K562 treated with DMSO at 1 percent for 4 hours (cell line): ENCODE data around the gene MFAP1. TPM values are rescaled to one million over a fixed set of nuclear protein-coding genes. Genes with fewer than 3 reads are reported as not detected.

Source experiments
- total RNA-seq: library from RNA; unstranded; fragments of 300-600 nt; gene quantifications from 2 replicates; pipeline ENCODE4 v1.2.3, GENCODE V29; 2022; ENCODE audit not compliant: insufficient read depth

MFAP1 gene, protein sequence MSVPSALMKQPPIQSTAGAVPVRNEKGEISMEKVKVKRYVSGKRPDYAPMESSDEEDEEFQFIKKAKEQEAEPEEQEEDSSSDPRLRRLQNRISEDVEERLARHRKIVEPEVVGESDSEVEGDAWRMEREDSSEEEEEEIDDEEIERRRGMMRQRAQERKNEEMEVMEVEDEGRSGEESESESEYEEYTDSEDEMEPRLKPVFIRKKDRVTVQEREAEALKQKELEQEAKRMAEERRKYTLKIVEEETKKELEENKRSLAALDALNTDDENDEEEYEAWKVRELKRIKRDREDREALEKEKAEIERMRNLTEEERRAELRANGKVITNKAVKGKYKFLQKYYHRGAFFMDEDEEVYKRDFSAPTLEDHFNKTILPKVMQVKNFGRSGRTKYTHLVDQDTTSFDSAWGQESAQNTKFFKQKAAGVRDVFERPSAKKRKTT
- 45.2 and 53.5 TPM in 2 replicates for total RNA-seq

DNA sequence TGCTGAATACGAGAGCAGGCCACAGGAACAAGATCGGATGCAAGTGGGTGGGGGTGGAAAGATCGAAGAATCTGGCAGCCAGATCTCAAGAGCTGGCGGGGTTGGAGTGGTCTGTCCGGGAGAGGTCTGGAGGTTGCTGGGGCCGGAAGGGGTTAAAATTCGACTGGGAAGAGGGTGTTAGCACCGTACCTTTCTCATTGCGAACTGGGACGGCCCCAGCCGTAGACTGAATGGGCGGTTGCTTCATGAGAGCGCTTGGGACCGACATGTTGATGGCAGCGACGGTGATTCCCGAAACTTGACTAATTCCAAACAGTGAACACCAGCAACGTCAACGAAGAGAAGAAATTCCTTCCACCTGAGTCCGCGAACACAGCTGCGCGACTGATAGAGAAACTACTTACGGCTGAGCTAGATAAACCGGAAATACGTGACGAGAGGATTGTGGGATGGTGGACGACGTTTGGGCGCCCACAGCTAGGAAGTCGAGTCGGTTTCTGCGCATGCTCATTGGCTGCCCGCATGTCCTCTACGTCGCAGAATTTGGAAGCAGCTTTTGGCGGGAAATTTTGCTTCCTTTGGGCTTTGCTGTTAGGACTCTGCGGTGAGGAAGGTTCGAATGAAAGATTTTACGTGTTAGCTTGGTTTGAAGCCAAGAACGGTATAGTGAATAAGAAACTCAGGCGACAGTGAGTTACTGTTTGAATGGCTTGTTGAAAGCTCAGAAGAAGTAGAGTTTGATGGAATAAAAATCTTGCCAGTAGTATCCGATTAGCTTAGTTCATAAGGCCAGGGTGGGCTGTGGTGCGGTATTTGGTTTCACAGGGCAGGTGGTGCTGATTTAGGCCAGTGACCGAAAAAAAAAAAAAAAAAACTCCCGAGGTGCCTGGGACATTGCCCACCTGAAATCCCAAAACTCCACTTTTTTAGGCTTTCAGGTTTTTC lies at the start of gene MFAP1:
Gene MFAP1 (minus strand): TSS at position 389 of the 945 bp plus-strand sequence. CDS start 121 bp downstream, at position 268.

DNA sequence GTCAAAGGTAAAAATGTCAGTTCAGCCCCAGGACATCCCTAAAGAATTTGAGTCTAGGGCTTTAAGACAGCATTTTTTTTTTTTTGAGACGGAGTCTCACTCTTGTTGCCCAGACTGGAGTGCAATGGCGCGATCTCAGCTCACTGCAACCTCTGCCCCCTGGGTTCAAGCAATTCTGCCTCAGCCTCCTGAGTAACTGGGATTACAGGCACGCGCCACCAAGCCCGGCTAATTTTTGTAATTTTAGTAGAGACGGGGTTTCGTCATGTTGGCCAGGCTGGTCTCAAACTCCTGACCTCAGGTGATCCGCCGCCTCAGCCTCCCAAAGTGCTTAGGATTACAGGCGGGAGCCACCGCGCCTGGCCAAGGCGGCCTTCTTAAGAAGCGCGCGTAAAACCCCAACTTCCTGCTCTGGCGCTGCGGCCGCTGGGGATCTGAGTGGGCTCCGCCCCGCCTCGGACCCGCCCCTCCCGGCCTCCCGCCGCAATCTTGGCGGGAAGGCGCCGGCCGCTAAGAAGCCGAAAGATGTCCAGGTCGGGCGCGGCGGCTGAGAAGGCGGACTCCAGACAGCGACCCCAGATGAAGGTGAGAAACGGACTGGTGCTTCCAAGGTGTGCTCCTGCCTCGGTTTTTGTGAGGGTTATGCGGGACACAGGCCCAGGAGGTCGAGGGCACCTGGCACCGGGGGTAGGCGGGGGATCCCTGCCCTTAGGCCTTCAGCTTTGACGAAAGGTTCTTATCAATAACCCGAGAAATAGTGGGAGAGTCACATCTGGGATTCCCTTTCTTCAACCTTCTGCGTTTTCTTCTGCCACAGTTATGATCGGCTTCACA lies 2.2 kb upstream of the MFAP1 start, which contains the start of gene WDR76:
Gene WDR76 (plus strand): TSS at position 495 of the 834 bp plus-strand sequence. CDS start 31 bp downstream, at position 526.

DNA sequence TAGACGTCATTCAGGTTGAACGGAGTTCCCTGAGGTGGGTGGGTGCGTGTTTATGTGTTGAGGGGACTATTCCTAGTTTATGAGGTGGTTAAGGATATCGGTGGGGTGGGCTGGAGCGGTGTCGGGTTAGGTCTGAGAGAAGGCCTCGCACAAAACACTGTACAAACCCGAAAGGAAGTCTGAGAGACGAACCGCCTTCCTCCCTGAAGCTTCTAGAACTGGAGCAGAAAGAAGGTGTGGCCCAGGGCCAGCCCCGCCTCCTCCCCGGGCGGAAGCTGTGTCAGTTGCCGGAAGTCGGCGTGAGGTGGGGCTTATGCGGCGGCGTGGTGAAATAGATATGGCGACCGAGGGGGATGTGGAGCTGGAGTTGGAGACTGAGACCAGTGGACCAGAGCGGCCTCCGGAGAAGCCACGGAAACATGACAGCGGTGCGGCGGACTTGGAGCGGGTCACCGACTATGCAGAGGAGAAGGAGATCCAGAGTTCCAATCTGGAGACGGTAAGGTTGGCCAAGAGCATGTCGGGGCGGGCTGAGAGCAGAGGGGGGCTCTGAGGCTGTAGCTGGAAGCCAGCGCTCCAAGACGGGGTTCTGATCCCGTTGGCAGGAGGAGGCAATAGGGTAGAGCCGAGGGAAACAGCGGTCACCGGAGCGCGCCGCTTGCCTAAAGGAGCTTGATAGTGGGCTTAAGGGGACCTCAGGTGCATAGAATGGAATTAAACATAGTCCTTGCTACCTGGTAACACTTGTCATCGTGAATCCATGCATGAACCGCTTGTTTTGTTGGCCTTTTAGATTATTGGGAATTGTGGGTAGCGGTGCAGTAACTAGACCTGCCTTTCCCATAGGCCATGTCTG lies 24.0 kb downstream of the MFAP1 start, which contains the start of gene HYPK:
Gene HYPK (plus strand): TSS at position 314 of the 856 bp plus-strand sequence. CDS start 24 bp downstream, at position 338.

DNA sequence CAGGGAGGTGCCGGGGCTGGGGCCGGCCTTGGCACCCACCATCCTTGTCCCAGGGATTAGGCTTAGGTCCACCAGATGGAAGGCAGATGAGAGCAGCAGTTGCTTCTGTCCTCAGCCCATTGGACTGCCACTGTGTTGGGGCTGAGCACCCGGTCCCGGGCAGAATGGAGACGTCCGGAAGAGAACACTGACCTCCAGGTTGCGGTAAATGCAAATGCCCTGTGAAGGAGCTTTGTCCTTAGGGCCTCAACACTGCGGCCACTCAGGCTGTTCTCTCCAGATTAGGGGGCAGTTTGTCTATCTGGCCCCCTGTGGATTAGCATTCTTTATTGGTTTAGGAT lies 24.6 kb downstream of the MFAP1 start, which contains the start of gene SERINC4:
Gene SERINC4 (minus strand): TSS at position 276 of the 341 bp plus-strand sequence. CDS start 234 bp downstream, at position 42.

DNA sequence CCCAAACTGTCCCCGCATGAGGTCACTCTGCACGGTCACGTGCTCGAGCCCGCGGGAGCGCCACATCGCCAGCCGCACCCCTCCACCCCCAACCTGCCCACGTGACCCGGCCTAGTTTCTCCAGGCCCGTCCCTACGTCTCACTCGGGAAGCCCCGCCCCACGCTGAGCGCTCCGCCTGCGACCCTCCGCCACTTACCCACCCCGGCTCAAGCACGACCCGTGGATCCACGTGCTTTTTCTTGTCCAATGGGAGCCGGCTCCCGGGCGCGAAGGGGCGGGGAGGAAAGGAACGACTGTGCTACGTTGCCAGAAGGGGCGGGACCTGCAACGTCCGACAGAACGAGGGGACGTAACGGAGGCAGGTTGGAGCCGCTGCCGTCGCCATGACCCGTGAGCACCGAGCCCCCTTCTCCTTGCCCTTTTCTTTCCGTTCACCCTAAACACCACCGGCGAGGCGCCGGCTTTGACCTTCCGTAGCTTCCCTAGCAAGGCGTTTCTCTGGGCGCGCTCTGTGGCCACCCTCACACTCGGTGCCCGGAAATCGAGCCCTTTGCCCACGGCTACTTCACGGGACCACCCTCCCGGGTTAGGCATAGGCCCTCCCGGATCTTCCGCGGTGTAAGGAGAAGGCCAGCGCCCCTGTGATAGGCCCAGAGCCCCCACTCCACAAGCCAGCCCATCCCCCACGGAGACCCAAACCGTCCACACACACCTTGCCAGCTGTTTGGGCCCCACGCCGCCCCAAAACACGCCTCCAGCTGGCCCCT lies 32.3 kb downstream of the MFAP1 start, which contains the start of gene SERF2:
Gene SERF2 (plus strand): TSS at position 328 of the 768 bp plus-strand sequence. CDS start 57 bp downstream, at position 385.

DNA sequence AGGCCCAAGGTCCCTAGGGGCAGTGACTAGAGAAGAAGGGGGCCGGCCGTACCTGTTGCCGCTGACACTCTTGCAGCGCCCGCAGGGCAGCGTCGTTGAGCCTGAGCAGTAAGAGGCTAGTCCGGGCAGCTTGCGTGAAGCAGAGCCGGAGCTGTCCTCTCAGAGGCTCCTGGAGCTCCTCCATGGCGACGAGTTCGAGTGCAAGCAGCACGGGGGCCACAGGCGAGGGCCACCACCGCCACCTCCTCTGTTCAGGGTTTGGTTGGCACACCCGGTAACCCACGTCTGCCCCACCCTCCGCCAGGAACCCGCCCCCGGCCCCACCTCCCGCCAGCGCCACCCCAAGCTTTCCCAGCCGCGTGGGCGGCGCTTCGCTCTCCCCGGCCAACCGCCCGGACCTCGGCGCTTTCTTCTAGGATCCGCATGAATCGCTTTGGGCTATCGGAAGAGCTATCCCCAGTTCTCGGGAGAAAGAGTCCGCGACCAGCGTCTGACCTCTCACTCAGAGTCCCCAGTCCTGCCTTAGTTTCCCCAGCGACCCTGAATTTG lies 47.7 kb downstream of the MFAP1 start, which contains the start of gene ELL3:
Gene ELL3 (minus strand): TSS at position 249 of the 549 bp plus-strand sequence. CDS start 65 bp downstream, at position 184.

Other genes with a start within 250 kb of the MFAP1 start
- gene PPIP5K1, start 234.5 kb downstream of the MFAP1 start, total RNA-seq, result 15.9 and 18.6 TPM in 2 replicates
- 3.8 and 7.2 TPM in 2 replicates for gene CKMT1B, start 230.7 kb downstream of the MFAP1 start, total RNA-seq
- not detected in 2 replicates for gene STRC, start 205.9 kb downstream of the MFAP1 start, total RNA-seq
- 1.5 TPM in 1 of 2 replicates, not detected in the other for gene CATSPER2, start 175.8 kb downstream of the MFAP1 start, total RNA-seq
- gene CKMT1A, start 130.8 kb downstream of the MFAP1 start, total RNA-seq, result 0.91 TPM in 1 of 2 replicates, not detected in the other
- 152 and 176 TPM in 2 replicates for gene PDIA3, start 78.3 kb downstream of the MFAP1 start, total RNA-seq
- gene ELL3, start 47.7 kb downstream of the MFAP1 start, total RNA-seq, result 1.0 and 2.7 TPM in 2 replicates
- gene SERF2, start 32.4 kb downstream of the MFAP1 start, total RNA-seq, result 399 and 430 TPM in 2 replicates
- 1.6 and 2.7 TPM in 2 replicates for gene SERINC4, start 24.5 kb downstream of the MFAP1 start, total RNA-seq
- 4.7 and 6.0 TPM in 2 replicates for gene HYPK, start 24.1 kb downstream of the MFAP1 start, total RNA-seq
- 10.2 and 14.6 TPM in 2 replicates for gene WDR76, start 2.3 kb upstream of the MFAP1 start, total RNA-seq